SK-N-SH (cell line): ENCODE data around the gene BRAF.

Experiments used
- CTCF ChIP-seq: fragments of 200-600 bp; sonication (generic); IDR thresholded peaks from 2 replicates; pipeline ENCODE4 v1.6.1; 2017; ENCODE audit warnings: antibody characterized with exemption, mild to moderate bottlenecking, moderate library complexity
- EZH2phosphoT487 ChIP-seq: fragments of 200-600 bp; sonication (generic); IDR thresholded peaks from 2 replicates; pipeline ENCODE4 v1.6.1; 2017; ENCODE audit warnings: low read depth, mixed run types, mild to moderate bottlenecking, antibody characterized with exemption, moderate library complexity, borderline replicate concordance
- MXI1 ChIP-seq: IDR thresholded peaks from 2 replicates; pipeline ENCODE4 v1.6.1; 2012; ENCODE audit warnings: mild to moderate bottlenecking, low read depth, low read length, improper control_type of control experiment
- POLR2AphosphoS5 ChIP-seq: IDR thresholded peaks from 2 replicates; pipeline ENCODE4 v1.6.1; 2012; ENCODE audit warnings: low read depth, low read length
- RAD21 ChIP-seq: IDR thresholded peaks from 2 replicates; pipeline ENCODE4 v1.6.1; 2012; ENCODE audit warnings: mild to moderate bottlenecking, low read length
- SMC3 ChIP-seq: IDR thresholded peaks from 2 replicates; pipeline ENCODE4 v1.6.1; 2012; ENCODE audit warnings: low read depth, low read length, improper control_type of control experiment
- TAF1 ChIP-seq: IDR thresholded peaks from 2 replicates; pipeline ENCODE4 v1.6.1; 2012; ENCODE audit warnings: low read depth, mild to moderate bottlenecking, low read length, moderate library complexity, borderline replicate concordance

- TF ChIP-seq CTCF (no peak), SMC3 (no peak), POLR2AphosphoS5 (no peak), EZH2phosphoT487 (no peak), TAF1 (no peak), MXI1 (no peak), RAD21 (no peak)
These were observed 60.9 kb downstream of the BRAF start for GRCh38 chr7:140863867-140864266.
